CD4-positive, CD25-positive, alpha-beta regulatory T cell (primary cell): ENCODE measurements around the gene ZBTB4. TPM values are rescaled to one million over a fixed set of nuclear protein-coding genes. Genes with fewer than 3 reads are reported as not detected.
A peak's percentile ranks its signal among the peaks of the same experiment; 100 is the strongest.

Experiments
- ATAC-seq, 2 donors: fragments of 150-1000 bp; cut with Tn5 transposase; one replicate each; pipeline ENCODE4 v1.10.0; 2021; ENCODE audit warnings: low read depth in 2 of 2, moderate number of reproducible peaks in 2 of 2, moderate library complexity in 1 of 2
- DNase-seq, 3 donors: peaks; one replicate each; pipeline versions ENCODE4 v3.0.0 to v3.0.0-alpha.2; 2012 to 2022; ENCODE audit warnings: mixed read lengths in 1 of 3
- H3K27ac ChIP-seq: one replicate; pipeline ENCODE4 v1.7.0; 2013; ENCODE audit warnings: mild to moderate bottlenecking, low read length; ENCODE audit not compliant: insufficient read depth, poor library complexity, severe bottlenecking
- H3K27me3 ChIP-seq: one replicate; pipeline ENCODE4 v1.7.0; 2013; ENCODE audit warnings: low read length; ENCODE audit not compliant: control insufficient read depth, insufficient read depth
- H3K36me3 ChIP-seq: one replicate; pipeline ENCODE4 v1.7.0; 2013; ENCODE audit warnings: mild to moderate bottlenecking, low read length, moderate library complexity; ENCODE audit not compliant: control insufficient read depth, insufficient read depth
- H3K4me1 ChIP-seq: 2 replicates; pipeline ENCODE4 v1.7.0; 2013; ENCODE audit warnings: mild to moderate bottlenecking, low read length; ENCODE audit not compliant: insufficient read depth, control insufficient read depth, poor library complexity, severe bottlenecking
- H3K4me3 ChIP-seq: one replicate; pipeline ENCODE4 v1.7.0; 2013; ENCODE audit warnings: low read depth, mild to moderate bottlenecking, low read length, moderate library complexity
- H3K9me3 ChIP-seq, 2 experiments: 1 replicate in 1 of 2; 2 replicates in 1 of 2; pipeline ENCODE4 v1.7.0; 2013; ENCODE audit warnings: low read length in 2 of 2, mild to moderate bottlenecking in 1 of 2, moderate library complexity in 1 of 2; ENCODE audit not compliant: control insufficient read depth in 2 of 2
- H3K27ac Mint-ChIP-seq, 3 donors: one replicate each; pipeline ENCODE4 v1.8.0; 2020 to 2022; ENCODE audit warnings: mild to moderate bottlenecking in 3 of 3, mixed read lengths in 3 of 3, moderate library complexity in 2 of 3
- H3K27me3 Mint-ChIP-seq: one replicate; pipeline ENCODE4 v1.8.0; 2022; ENCODE audit warnings: mild to moderate bottlenecking, mixed read lengths
- H3K36me3 Mint-ChIP-seq: one replicate; pipeline ENCODE4 v1.8.0; 2020; ENCODE audit warnings: mixed read lengths
- H3K4me1 Mint-ChIP-seq, 4 donors: one replicate each; pipeline ENCODE4 v1.8.0; 2020 to 2022; ENCODE audit warnings: mixed read lengths in 4 of 4, mild to moderate bottlenecking in 1 of 4
- H3K4me3 Mint-ChIP-seq, 4 donors: one replicate each; pipeline ENCODE4 v1.8.0; 2020 to 2022; ENCODE audit warnings: mild to moderate bottlenecking in 4 of 4, mixed read lengths in 4 of 4, moderate library complexity in 3 of 4
- H3K9me3 Mint-ChIP-seq, 7 donors: one replicate each; pipeline ENCODE4 v1.8.0; 2020 to 2022; ENCODE audit warnings: mixed read lengths in 7 of 7, mild to moderate bottlenecking in 3 of 7, moderate library complexity in 2 of 7
- polyA plus RNA-seq, 4 donors: library from polyadenylated mRNA; unstranded; fragments of 300-500 nt; fragmentation: Illumina TruSeq; gene quantifications; one replicate each; pipeline ENCODE4 v1.2.3, GENCODE V29; 2021
- total RNA-seq: library from RNA; stranded (reverse); gene quantifications from one replicate; pipeline ENCODE4 v1.2.3, GENCODE V29; 2022

Gene ZBTB4
- total and polyA plus RNA-seq, 5 donors from 2014 or later: 8.3 to 53.5 (median 11.5) TPM

DNA sequence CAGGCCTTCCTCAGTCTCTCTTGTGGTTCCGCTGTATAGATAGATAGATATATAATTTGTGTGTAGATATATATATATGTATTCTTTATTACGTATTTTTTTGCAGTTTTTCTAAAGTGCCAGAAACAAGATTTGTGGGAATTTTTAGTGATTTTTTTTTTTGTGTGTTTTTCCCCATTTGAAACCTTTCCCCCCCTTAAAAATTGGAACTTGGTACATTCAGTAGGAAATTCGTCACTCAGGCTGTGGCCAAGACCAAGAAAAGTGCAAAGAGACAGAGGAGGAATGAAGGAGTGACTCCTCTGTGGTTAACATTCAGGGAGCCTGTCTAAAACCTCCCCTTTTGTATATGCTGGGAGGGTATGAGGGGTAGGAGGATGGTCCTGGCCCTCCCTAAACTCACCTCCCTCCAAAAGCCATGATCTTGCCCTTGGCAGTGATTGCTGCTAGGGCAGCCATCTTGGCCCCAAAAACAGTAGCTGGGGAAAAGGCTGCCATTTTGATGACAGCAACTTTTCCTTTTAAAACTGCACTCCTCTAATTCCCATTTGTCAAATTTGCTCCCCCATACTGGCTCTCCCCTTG, 19.4 kb downstream of the ZBTB4 start:
- H3K4me3 Mint-ChIP-seq: peak overlapping the region in 2 of 4 donors; percentile 8 to 62

DNA sequence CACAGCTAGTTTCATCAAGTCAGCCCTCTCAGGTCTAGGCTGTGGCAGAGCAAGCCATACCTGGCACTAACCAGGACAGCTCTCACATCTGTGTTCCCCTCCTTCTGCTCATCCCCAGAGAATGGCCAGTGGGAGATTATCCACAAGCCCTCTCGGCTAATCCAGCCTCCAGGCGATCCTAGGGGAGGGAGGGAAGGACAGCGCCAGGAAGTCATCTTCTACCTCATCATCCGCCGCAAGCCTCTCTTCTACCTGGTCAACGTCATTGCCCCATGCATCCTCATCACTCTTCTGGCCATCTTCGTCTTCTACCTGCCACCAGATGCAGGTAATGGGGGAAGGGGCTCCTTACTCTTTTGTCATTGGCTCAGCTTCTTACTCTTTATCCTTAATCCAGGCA, 31.0 kb downstream of the ZBTB4 start:
- Mint-ChIP-seq H3K9me3 (peaks cover 0 to 6% (median 0%) of the 10 kb centered on the region in 7 donors), H3K4me1 (peaks cover 8 to 33% (median 14%) of the 10 kb centered on the region in 4 donors), H3K4me3 (peak overlapping the region in 1 of 4 donors; percentile 24), H3K27ac (no peak overlapping the region), H3K27me3 (peaks cover 49% of the 10 kb centered on the region), H3K36me3 (peaks cover 21% of the 10 kb centered on the region)
- Histone ChIP-seq H3K27me3 (peaks cover 13% of the 10 kb centered on the region), H3K4me1 (peaks cover 21% of the 10 kb centered on the region), H3K9me3 (no peaks in the 10 kb centered on the region), H3K36me3 (no peaks in the 10 kb centered on the region), H3K4me3 (no peak overlapping the region), H3K27ac (no peak overlapping the region)
- DNase-seq (no peak), ATAC-seq (no peak)

More for the DNA sequence above, 19.4 kb downstream of the ZBTB4 start:
- Histone ChIP-seq H3K9me3 (no peaks in the 10 kb centered on the region), H3K27me3 (no peaks in the 10 kb centered on the region), H3K4me1 (peaks cover 15% of the 10 kb centered on the region), H3K4me3 (no peak overlapping the region), H3K36me3 (peaks cover 9% of the 10 kb centered on the region), H3K27ac (no peak overlapping the region)
- no peak overlapping the region for H3K27ac Mint-ChIP-seq
- DNase-seq: no peak
- H3K4me1 Mint-ChIP-seq: peaks cover 12 to 26% (median 17%) of the 10 kb centered on the region in 4 donors
- peaks cover 0 to 2% (median 0%) of the 10 kb centered on the region in 7 donors for H3K9me3 Mint-ChIP-seq
- H3K36me3 Mint-ChIP-seq: peaks cover 6% of the 10 kb centered on the region
- peaks cover 6% of the 10 kb centered on the region for H3K27me3 Mint-ChIP-seq
- no peak for ATAC-seq

GRCh38 chr17:7445619-7445968, 33.8 kb downstream of the ZBTB4 start:
- peaks cover 8 to 38% (median 14%) of the 10 kb centered on the region in 4 donors for H3K4me1 Mint-ChIP-seq
- peak overlapping the region; percentile 62 to 85 (median 78) for H3K4me3 Mint-ChIP-seq
- Histone ChIP-seq H3K27me3 (peaks cover 30% of the 10 kb centered on the region), H3K4me1 (peaks cover 27% of the 10 kb centered on the region), H3K36me3 (no peaks in the 10 kb centered on the region), H3K4me3 (no peak overlapping the region), H3K27ac (no peak overlapping the region), H3K9me3 (no peaks in the 10 kb centered on the region)
- H3K27ac Mint-ChIP-seq: peak overlapping the region in 2 of 3 donors; percentile 40 to 76
- ATAC-seq (peak; percentile 72 to 83), DNase-seq (peak in 2 of 3 donors; percentile 44 to 64)
- peaks cover 21% of the 10 kb centered on the region for H3K36me3 Mint-ChIP-seq
- H3K9me3 Mint-ChIP-seq: peaks cover 0 to 6% (median 0%) of the 10 kb centered on the region in 7 donors
- H3K27me3 Mint-ChIP-seq: peaks cover 77% of the 10 kb centered on the region

DNA sequence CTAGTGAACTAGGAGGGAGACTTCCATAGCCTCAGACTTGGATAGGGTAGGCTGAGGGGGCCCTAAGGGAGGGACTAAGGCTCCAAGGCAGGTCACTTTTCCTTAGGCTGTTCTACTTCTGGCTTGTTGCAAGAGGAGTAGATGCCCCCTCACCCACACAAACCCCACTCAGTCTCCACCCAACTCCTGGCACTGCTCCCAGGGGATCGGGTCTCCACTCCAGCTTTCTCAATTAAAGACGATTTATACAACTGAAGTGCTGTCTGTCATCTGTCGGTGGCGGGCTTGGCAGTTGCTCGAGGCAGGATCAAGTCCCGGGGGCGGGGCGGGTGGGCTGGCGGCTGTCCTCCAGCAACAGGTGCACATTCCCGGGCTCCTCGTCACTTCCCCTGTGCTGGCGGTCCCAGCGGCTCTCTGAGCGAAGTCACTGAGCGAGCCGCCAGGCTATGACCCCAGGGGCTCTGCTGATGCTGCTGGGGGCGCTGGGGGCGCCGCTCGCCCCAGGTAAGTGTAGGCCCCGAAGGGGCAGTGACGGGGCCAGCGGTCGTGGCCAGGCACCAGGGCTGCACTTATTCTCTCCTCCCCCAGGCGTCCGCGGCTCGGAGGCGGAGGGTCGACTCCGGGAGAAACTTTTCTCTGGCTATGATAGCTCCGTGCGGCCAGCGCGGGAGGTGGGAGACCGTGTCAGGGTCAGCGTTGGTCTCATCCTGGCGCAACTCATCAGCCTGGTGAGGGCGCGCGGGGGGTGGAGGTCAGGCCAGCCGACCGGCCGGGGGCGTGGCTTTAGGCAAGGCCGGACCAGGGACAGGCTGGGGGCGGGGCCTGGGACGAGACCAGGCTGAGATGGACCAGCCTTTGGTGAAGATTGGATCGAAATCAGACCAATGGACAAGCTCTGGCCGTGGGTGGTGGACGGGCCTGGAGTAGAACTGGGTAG, 34.5 kb downstream of the ZBTB4 start, which contains the start of gene CHRNB1:
TSS of gene CHRNB1 (plus strand) at position 380 of the 937 bp plus-strand sequence. CDS start at position 447, 67 bp downstream.
- H3K27me3 ChIP-seq: peaks cover 30% of the 10 kb centered on the region
- H3K9me3 ChIP-seq: no peaks in the 10 kb centered on the region
- Mint-ChIP-seq H3K27ac (peak within 1 kb of the TSS in 2 of 3 donors; percentile 40 to 76), H3K36me3 (peaks cover 18% of the 10 kb centered on the region), H3K4me1 (peaks cover 4 to 42% (median 18%) of the 10 kb centered on the region in 4 donors), H3K4me3 (peak within 1 kb of the TSS; percentile 62 to 85 (median 78)), H3K27me3 (peaks cover 84% of the 10 kb centered on the region), H3K9me3 (peaks cover 0 to 6% (median 0%) of the 10 kb centered on the region in 7 donors)
- no peak for ATAC-seq
- H3K4me3 ChIP-seq: no peak within 1 kb of the TSS
- H3K4me1 ChIP-seq: peaks cover 33% of the 10 kb centered on the region
- no peak within 1 kb of the TSS for H3K27ac ChIP-seq
- H3K36me3 ChIP-seq: no peaks in the 10 kb centered on the region
- no peak for DNase-seq

DNA sequence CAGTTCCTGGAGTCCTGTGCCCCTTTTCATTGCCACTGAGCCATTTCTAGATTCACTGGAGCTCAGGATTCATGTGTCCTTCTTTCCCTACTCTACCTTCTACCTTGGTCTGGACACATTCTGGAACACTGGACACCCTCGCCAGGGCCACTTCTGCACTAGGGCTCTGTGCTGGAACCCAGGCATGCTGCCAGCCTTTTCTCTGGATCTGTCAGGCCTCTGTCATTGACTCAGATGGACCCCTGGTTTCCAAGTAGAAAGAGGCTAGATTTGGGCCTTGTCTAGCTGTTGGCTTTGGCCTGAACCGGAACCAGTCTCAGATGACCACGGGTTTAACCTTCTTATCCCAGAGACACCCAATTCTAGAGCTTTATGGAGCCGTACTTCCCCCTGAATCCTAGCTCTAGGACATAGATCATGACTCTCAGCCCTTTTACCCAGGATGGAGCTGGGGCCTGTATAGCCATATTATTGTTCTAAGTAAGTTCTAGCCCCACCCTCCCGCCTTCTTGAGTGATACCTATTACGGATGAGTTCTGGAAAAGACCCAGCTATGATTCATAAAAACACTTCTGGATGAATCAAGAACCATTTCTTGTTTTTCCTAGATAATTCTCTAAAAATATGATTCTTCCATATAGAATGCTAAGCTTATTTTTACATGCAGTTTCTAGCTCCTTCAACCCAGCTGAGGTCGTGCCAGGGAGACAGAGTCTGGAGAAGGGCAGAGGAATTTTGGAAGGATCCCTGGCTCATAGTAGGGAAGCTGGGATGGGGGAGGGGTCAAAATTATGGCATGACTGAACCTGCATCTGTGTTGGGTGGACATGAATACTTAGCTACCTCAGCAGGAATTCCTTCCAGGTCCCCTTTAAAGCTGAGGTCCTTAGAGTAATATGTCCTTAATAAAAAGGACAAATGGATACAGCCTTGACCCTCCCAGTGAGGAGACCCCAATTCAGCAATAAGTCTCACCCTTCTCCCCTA, 35.6 kb downstream of the ZBTB4 start:
- Histone ChIP-seq H3K27me3 (peaks cover 34% of the 10 kb centered on the region), H3K4me3 (no peak overlapping the region), H3K4me1 (peaks cover 45% of the 10 kb centered on the region), H3K9me3 (no peaks in the 10 kb centered on the region), H3K36me3 (no peaks in the 10 kb centered on the region), H3K27ac (no peak overlapping the region)
- Mint-ChIP-seq H3K4me3 (peak overlapping the region in 1 of 4 donors; percentile 50), H3K27ac (no peak overlapping the region), H3K27me3 (peaks cover 83% of the 10 kb centered on the region), H3K36me3 (peaks cover 19% of the 10 kb centered on the region), H3K9me3 (peaks cover 0 to 6% (median 0%) of the 10 kb centered on the region in 7 donors), H3K4me1 (peaks cover 4 to 50% (median 22%) of the 10 kb centered on the region in 4 donors)
- no peak for DNase-seq
- ATAC-seq: no peak

- H3K36me3 Mint-ChIP-seq: peaks cover 19% of the 10 kb centered on the region
- H3K27ac ChIP-seq: no peak overlapping the region
- H3K9me3 Mint-ChIP-seq: peaks cover 0 to 3% (median 0%) of the 10 kb centered on the region in 7 donors
- H3K9me3 ChIP-seq: no peaks in the 10 kb centered on the region
- no peaks in the 10 kb centered on the region for H3K36me3 ChIP-seq
- H3K27ac Mint-ChIP-seq: no peak overlapping the region
- H3K4me1 ChIP-seq: peaks cover 61% of the 10 kb centered on the region
- peaks cover 4 to 61% (median 27%) of the 10 kb centered on the region in 4 donors for H3K4me1 Mint-ChIP-seq
- no peak overlapping the region for H3K4me3 ChIP-seq
- ATAC-seq: no peak
- peaks cover 34% of the 10 kb centered on the region for H3K27me3 ChIP-seq
- DNase-seq: no peak
- H3K27me3 Mint-ChIP-seq: peaks cover 78% of the 10 kb centered on the region
- H3K4me3 Mint-ChIP-seq: peak overlapping the region in 2 of 4 donors; percentile 19 to 87
These were observed 37.3 kb downstream of the ZBTB4 start for GRCh38 chr17:7442142-7442541.

DNA sequence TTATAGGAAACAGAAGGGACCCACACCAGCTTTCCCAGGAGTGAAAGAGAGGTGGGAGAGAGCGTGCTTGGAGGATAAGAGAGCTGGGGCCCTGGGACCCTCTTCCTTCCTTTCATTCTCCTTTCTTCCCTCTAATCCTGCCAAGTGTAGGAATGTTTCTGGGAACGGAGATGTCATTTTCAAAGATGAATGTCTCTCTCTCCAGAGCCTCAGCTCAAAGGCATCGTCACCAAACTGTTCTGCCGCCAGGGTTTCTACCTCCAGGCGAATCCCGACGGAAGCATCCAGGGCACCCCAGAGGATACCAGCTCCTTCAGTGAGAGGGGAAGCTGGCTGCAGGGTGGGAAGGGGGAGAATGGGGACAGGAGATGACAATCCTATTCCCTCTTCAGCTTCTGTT, 38.2 kb downstream of the ZBTB4 start:
- no peak overlapping the region for H3K27ac Mint-ChIP-seq
- peaks cover 75% of the 10 kb centered on the region for H3K27me3 Mint-ChIP-seq
- peaks cover 30% of the 10 kb centered on the region for H3K27me3 ChIP-seq
- no peak for ATAC-seq
- no peaks in the 10 kb centered on the region for H3K36me3 ChIP-seq
- no peak overlapping the region for H3K4me3 ChIP-seq
- DNase-seq: no peak
- H3K36me3 Mint-ChIP-seq: peaks cover 19% of the 10 kb centered on the region
- H3K27ac ChIP-seq: no peak overlapping the region
- peaks cover 0 to 3% (median 0%) of the 10 kb centered on the region in 7 donors for H3K9me3 Mint-ChIP-seq
- H3K4me3 Mint-ChIP-seq: peak overlapping the region in 1 of 4 donors; percentile 46
- peaks cover 62% of the 10 kb centered on the region for H3K4me1 ChIP-seq
- H3K9me3 ChIP-seq: no peaks in the 10 kb centered on the region
- H3K4me1 Mint-ChIP-seq: peaks cover 4 to 61% (median 29%) of the 10 kb centered on the region in 4 donors
